T-helper 1 cell (primary cell): ENCODE measurements around the gene HAO1.
"Not testable (repeated sequence)": the region's sequence is repeated elsewhere in the genome, so short reads cannot be mapped to it uniquely, and the experiment has no call there.

Experiments used
- DNase-seq, 5 donors: peaks; one replicate each; pipeline ENCODE4 v3.0.0-alpha.2; 2012 to 2020
- total RNA-seq, 4 donors: gene quantifications; one replicate each; lab custom pipeline; 2026; lab: John Stamatoyannopoulos, UW

HAO1 gene
- total RNA-seq: 0 reads per million in 4 donors

DNA sequence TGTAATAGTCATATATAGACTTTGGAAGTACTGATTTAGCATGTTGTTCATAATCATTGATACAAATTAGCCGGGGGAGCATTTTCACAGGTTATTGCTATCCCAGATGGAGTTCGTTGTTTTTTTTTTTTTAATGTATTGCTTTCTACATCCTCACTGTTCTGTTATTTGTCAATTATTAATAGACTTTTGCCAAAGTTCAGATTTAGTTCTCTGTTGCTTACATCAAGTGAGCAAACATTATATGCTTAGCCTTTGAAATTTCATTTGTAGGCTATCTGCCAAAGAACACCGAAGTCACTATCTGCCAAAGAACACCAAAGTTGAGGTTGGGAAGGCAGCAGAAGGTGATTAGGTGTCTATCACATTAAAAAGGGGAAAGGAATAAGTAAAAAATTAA lies at the start of gene HAO1:
HAO1 (minus strand) TSS at position 118 of the 400 bp plus-strand sequence; CDS start at position 82, 36 bp downstream.
- no peak for DNase-seq

DNA sequence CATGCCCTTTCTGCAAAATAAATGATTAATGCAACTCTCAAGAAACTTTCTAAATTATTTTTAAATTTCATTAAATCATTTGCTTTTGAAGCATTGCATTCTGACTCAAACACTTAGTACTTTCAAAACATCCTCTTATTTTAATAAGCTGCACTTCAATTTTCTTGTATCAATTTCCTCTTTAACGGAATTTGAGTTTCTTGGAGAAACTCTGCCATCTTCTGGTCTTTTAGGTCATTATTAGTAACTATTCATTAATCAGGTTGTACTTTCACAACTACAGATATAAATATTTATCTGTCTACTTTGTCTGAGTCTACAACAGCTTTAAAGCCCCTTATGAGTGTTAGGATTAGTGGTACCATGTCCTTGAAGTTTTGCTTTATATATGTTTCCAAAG lies 49.1 kb upstream of the HAO1 start:
- no peak for DNase-seq

DNA sequence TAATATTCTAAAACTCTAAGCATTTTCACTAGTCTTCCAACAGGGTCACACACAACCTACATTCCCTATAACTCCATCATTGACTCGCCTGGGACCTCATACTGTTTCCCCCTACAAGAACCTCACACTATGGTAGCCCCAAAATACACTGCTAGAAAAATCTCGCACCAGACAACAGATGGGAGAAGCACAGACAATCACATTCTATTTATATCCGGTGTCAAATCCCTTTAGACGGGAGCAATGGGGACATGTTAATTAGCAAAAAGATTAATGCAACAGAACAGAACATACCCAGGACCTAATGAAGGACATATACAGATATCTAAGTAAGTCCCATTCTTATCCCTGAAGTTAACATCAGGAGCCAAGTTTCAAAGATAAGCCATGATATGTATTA lies 45.7 kb upstream of the HAO1 start:
- DNase-seq: no peak

DNA sequence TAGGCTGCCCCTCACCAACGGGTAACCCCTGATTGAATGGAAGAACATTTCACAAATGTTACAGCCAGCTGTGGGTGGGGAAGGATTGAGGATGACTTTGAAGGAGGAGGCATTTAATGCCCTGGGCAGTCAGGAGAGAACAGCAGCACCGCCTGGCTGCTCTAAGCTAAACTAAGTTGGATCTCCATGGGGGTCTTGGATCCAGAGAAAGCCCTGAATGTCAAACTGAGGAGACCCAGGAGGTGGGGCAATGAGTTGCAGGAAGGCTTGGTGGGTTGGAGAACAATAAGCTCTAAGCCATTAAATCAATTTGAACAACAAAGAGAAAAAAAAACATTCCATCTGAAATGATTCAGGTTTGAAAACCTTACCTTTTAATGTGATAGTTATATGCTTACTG lies 43.9 kb upstream of the HAO1 start:
- DNase-seq: no peak

DNA sequence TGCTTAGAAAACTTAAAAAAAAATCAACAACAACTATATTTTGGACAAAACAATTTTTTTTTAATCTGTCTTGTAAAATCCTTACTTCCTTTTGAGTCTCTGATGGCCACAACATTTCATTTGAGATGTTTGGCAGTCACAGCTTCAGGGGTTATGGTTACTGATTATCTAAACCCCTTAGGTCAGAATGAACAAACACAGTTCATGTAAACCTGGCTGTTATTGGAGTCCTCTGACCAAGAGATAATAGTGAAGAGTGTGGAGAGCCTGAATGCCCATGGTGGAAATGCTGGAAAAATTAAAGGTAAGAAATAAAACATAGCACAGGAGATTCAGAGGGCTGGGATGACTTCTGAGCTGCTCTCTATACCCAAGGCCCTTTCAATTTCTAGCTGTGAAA lies 41.1 kb upstream of the HAO1 start:
- DNase-seq: no peak

DNA sequence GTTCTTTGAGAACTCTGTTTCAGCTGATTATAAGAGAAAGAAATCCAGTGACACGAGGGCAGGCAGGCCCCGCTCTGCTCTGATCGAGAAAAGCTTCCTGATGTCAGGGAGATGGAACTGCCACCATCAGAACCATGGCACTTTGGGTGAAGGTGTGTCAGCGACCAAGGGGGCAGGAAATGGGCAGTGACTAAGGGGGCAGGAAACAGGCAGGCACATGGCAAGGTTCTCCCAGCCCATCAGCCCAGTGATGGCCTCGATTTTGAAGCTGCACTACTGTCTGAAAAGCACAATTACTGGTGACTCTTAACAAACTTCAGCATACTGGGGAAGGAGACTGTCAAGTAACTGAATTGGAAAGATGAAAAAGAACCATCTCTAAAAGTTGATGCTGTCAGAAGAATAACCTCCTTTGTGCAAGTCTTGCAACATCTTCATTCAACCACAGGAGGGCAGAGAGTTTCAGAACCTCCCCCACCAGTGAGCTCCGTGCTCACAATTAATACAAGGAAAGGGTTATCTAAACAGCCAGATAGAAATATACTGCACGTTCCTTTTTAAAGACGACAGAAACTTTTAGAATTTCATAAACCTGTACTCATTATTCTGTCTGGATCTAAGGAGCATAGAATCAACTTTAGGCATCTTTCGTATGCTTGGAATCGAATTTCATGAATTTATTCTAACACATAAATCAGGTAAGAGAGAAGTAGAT lies 40.2 kb upstream of the HAO1 start:
- peak in 1 of 5 donors; percentile 24 for DNase-seq

DNA sequence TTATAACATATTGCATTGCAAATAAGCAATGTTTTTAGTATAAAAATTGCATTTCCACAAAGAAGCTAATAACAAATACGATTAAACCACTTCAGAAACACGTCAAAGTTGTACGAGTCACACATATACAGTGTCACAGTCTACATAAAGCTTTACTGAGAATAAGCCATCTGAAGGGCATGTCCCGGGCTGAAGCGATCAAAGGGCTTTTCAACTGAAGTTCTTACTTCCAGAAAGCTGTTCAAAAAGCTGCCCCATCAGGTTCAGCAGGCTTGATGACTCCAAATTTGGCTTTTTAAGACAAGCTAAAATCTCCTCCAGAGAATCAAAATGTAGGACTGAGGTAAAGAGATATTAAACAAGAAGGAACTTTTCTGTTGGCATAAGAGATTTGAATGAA lies 37.5 kb upstream of the HAO1 start:
- no peak for DNase-seq

DNA sequence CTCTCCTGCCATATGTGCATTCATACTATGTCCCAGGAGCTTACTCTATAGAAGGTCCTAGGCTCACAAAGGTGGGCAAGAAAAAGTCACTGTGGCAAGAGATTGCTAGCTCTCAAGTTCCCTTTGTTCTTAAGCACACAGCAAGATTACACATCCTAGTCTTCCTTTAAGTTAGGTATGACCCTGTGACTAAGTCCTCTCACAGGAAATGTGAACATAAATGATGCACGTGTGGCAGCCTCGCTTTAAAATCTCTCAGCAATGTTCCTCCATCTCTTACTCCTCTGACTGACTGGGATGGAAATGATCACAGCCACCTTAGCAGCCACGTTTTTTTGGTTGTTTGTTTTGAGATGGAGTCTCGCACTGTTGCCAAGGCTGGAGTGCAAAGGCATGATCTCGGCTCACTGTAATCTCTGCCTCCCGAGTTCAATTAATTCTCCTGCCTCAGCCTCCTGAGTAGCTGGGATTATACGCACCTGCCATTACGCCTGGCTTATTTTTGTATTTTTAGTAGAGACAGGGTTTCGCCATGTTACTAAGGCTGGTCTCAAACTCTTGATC lies 35.7 kb upstream of the HAO1 start:
- no peak for DNase-seq

DNA sequence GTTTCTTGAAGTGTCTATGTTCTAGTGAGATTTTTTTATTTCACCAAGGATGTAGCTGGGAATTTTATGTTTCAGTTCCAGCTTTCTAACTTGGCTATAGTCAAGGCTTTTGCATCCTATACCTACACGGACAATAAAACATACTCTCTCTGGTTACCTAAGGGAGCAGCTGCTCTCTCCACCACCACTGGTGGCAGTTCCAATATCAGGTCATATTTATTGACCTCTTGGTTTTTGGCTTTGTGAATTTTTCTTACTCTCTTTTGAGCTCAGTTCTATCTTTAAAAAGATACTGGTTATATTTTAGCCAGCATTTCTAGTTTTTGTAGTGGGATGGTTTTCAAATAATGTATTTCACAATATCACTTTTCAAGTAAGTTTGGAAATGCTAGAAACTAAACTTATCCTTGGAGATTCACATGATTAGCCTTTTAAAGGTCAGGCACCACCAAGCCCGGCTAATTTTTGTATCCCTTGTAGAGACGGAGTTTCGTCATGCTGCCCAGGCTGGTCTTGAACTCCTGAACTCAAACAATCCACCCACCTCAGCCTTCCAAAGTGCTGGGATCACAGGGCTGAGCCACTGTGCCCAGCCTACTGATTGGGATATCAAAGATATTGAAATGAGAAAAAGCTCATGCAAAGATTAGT lies 34.7 kb upstream of the HAO1 start:
- DNase-seq: no peak

DNA sequence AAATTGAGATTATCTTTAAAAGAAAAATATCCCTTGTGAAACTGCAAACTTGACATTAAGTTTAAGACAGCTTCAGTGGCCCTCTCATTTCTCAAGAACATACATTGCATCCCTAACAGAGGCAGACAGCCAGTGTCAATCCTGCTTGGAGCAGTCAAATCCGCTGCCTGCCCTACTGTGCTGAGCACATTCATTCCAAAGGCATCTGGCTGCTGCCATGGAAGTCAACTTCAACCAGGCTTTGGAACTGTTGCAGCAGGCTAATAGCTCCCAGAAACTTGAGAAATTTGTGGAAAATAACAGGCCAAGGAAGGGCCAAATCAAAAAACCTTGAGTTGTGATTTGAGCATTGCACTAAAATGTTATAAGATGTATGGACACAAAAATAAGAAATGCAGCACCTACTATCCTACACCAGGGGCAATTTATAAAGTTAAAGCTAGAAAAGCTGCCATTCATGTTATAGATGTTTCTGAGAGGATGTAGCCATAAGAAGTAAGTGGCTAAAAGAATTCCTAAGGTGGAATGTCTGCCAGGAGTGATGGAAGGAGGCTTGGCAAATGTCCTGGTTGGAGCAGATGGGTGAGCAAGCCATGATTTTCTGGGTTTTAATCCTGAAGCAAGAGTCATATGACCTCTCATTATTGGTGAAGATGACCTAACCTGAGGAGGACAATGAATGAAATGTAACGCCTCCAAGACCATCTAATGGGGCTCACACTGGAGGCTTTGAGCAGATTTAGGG lies 31.4 kb upstream of the HAO1 start:
- no peak for DNase-seq

DNA sequence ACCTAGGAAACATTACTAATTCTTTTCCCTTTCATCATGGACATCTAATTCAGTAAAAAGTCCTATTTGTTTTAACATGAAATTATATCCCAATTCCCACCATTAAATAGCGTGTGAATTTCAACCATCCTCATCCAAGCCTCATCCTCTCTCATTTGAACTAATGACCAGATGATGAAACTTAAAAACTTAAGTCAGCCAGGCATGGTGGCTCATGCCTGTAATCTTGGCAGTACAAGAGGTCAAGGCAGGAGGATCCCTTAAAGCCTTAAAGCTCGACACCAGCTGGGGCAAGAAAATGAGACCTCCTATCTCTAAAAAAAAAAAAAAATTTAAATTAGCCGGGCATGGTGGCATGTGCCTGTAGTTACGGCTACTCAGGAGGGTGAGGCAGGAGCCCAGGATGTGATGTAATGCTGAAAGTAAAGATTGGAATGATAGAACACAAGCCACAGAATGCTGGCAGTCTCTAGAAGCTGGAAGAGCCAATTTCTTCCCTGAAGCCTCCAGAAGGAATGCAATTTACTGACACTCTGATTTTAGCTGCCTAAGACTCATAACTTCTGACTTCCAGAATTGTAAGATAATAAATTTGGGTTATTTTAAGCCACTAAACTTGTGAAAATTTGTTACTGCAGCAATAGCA lies 27.1 kb upstream of the HAO1 start:
- DNase-seq: no peak

DNA sequence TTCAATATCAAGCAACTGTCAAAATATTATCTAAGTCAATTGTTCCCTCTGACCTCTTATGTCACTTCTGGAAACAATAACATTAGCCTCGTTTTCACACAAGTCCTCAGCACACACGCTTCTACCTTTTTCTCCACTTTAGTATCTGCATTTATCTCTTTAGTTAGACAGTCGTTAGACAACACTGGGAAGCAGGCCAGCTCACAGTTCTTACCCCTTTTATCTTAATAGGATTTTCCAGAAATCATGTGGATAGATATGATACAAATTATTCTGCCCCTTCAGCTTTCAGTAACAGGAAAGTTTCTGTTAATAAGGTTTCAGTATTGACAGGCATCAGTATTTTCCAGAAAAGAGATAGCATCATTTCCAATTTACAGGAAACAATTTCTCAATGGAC lies 25.9 kb upstream of the HAO1 start:
- no peak for DNase-seq

DNA sequence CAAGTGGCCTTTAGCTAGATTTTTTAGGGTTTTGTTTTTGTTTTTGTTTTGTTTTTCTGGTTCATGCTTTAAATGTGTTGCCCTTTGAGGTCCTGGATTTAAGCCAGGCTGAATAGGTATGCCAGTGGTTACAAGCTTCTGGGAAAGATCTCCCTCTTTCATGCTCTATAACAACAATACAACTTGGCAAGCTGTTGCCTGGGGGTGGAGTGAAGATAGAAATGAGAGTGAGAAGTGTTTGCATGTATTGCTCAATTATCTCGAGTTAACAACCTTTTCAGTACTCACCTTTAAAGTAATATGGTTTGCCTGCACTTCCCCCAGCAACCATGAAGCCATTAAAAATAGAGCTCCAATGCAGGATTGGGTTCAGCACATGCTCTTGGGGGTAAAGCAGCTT lies 19.2 kb upstream of the HAO1 start:
- no peak for DNase-seq

DNA sequence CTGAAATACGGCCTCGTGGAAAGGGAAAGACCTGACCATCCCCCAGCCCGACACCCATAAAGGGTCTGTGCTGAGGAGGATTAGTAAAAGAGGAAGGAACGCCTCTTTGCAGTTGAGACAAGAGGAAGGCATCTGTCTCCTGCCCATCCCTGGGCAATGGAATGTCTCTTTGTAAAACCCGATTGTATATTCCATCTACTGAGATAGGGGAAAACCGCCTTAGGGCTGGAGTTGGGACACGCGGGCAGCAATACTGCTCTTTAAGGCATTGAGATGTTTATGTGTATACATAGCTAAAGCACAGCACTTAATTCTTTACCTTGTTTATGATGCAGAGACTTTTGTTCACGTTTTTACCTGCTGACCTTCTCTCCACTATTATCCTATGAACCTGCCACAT lies 16.3 kb upstream of the HAO1 start:
- not testable (repeated sequence) for DNase-seq

DNA sequence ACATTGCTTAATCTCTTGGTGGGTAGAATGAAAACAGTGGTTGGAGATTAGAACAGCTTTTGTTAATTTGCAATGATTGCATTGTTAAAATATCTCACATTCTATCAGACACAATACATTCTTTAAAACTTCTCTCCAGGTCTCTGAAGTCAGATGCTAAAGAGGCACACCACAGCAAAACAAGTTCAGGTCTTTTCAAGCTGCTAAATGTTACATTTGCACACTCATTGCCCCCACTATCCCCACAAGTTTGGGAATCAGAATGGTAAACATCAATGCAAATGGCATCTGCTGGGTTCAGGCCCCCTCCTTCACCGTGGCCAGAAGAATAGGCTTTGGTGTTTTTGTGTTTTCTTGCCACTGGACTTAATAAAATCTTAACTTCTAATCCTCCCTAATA lies 10.1 kb upstream of the HAO1 start:
- no peak for DNase-seq

DNA sequence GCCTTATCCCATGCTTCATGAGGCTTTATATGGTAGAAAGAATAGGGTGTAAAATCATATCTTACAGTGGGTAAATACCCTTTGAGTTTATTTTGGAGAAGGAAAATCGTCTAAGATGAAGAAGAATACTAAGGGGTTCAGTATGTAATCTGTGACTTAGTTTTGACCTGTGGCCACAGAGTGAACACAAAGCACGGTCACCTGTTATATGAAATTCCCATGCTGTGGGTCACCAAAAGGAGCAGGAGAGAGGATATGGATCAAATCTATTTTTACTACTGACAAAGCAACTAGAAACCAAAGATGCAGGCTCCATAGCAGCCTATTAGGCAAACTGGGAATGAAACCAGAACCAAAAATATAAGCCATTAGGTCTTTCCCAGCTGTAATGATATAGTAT lies 3.6 kb upstream of the HAO1 start:
- DNase-seq: no peak

DNA sequence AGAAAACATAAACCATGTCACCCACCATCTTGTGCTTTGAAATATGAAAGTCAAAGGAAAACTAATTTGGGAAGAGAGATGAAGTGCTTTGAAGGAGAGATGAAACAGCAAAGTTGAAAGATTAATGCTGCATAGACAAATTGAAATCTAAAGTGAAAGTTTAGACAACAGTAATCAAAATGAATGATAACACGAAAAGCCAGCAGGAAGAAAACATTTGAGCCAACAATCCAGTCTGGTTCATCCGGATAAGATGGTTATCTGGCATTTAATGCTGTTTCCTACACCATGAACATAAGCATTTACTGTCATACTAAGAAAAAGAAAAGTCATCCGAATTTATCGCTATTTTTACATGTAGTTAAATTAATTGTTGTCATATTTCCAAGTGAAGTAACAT lies 595 bp downstream of the HAO1 start:
- DNase-seq: no peak

DNA sequence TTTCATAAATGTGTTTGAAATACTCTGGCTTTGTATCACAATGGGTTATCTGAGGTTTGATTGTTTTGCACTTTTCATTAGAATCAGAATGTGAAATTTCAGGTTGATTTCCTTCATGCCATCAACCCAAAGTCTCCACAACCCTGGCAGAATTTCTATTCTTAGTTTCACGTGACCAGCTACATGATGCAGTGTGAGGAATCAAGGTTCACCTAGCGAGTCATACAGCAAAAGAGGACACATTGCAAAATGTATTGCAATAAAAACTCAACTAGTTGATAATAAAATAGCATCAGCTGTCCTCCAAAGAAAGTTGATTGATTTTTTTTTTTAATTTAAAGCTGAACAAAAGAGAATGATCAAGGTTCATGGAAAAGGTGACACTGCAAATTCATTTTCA lies 2.2 kb downstream of the HAO1 start:
- no peak for DNase-seq

DNA sequence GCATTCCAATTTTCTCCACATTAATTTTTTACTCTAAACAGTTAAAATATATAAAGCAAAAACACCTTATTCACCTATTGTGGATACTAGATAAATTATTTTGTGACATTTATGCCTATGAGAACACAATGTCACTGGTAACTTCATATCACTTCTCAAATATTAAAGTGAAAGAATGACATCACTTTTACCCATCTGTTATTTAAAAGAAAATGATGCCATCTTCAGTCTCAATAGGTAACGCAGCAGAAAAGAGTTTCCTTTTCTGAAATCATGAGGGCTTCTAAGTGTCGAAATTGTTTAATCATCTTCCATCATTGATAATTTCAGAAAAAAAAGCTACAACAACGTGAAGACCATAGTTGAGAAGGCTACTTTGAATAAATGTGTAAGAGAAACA lies 2.9 kb downstream of the HAO1 start:
- no peak for DNase-seq

DNA sequence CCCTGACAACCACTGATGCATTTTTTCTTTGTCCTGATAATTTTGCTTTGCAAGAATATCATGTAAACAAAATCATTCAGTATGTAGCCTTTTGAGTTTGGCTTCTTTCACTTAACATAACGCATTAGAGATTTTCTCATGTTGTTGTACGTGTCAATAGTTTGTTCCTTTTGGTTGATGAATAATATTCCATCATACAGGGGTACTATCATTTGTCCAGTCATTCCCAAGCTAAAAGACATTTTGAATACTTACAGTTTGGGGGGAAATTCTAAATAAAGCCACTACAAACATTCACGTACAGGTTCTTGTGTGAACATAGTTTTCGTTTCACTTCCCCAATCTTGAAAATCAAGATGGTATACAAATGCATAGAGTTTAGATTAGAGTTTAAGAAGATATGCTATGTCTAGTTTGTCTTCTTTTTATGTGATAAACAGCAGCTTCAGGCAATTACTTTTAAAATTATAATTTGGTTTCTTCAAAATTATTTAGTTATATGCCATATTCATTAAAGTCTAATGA lies 5.2 kb downstream of the HAO1 start:
- DNase-seq: no peak

DNA sequence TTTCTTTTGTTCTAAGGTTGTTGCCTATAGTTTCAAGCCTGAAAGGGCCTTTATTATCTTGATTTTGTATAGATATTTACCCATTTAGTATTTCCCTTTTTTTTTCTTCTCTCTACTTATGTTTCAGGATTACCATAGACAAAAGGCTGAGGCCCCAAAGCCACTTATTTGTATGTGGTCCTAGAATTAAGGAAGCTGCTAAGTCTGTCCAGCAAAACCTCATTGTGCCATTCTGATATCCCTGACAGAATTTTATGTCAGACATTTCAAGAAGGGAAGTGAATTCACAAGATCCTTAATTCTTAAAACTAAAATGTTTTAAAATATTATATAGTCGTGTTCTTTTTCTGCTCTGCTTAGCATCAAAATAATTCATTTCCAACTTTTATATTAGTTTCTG lies 6.9 kb downstream of the HAO1 start:
- DNase-seq: no peak

DNA sequence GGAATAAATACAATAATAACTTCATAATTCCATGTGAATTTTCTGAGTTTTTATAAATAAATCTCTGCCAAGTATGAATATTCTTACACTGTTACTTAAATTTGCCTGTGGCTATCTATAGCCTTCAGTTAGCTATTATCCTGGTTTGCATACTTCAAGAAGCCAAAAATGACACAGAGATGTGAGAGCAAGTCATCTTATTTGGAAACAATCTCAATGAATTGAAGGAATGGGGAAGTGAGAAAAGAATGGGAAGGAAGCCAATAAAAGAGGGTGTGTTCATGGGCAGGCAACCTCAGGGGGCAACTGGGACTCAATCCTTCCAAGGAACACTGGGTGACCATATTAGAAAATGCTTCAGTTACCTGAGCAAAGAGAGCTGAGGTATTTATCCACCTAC lies 9.9 kb downstream of the HAO1 start:
- no peak for DNase-seq

DNA sequence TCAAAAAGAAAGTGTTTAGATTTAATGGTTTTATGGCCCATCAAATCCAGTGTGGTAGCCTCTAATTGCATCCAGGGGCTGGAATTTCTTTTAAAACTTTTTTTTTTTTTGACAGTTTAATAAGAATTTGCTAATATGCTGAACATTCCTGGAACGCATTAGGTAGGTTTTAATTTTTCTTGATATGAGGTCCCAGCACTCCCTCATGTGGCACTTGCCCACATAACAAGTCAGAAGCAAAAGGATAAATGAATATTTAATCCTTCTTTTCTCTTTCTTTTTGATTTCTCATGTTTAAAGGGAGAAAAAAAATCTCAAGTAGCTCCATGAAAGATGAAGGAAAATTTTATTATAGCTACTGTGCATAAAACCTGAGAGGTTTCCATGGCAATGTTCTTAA lies 13.5 kb downstream of the HAO1 start:
- no peak for DNase-seq
